ENCODE data around the gene KLHL24. TPM values are rescaled to one million over a fixed set of nuclear protein-coding genes. Genes with fewer than 3 reads are reported as not detected.

KLHL24 gene
- total RNA-seq, 2 donors from 2014 or later: 7.7 to 25.1 TPM

- H3K27me3 Mint-ChIP-seq: no peaks in the 10 kb centered on the region
- peaks cover 6% of the 10 kb centered on the region for H3K4me1 Mint-ChIP-seq
- no peak overlapping the region for H3K27ac Mint-ChIP-seq
- no peaks in the 10 kb centered on the region for H3K9me3 Mint-ChIP-seq
- H3K36me3 Mint-ChIP-seq (ENCODE audit: low read depth): peaks cover 96% of the 10 kb centered on the region
- ATAC-seq (replicated peaks): no peak
- H3K4me3 Mint-ChIP-seq: no peak overlapping the region
Observed at GRCh38 chr3:183733553-183733952, 98.1 kb downstream of the KLHL24 start.

Other genes with a start within 250 kb of the KLHL24 start
- gene MCF2L2, start 207.0 kb upstream of the KLHL24 start, total RNA-seq: 1 to 10 TPM; 9.0 to 10.0 TPM
- gene KLHL6, start 79.9 kb upstream of the KLHL24 start, total RNA-seq: 10 to 100 TPM; 33.5 to 39.7 TPM
- gene YEATS2, start 62.2 kb downstream of the KLHL24 start, total RNA-seq: 100 to 1,000 TPM in 1 of 2 donors, 10 to 100 TPM in 1; 62.2 to 120 TPM
- 1 to 10 TPM; 1.4 to 2.0 TPM for gene MAP6D1, start 190.0 kb downstream of the KLHL24 start, total RNA-seq
- gene PARL, start 249.3 kb downstream of the KLHL24 start, total RNA-seq: 10 to 100 TPM; 78.9 to 97.6 TPM

All from activated T-helper 17 cell treated with anti-CD3 and anti-CD28 coated beads, Interleukin-2, amount 50 U/mL, for 72 hours (primary cell).